Measurements from ENCODE around the gene GNA14. TPM values are rescaled to one million over a fixed set of nuclear protein-coding genes. Genes with fewer than 3 reads are reported as not detected.

GNA14 gene
- polyA plus RNA-seq, 3 donors = 0.04 TPM; not detected in 2

- Histone ChIP-seq H3K9me3 (replicated peaks in 1 of 2; ENCODE audit: control insufficient read depth in 1 of 2, insufficient read depth in 1 of 2, low read length in 2 of 2) (peaks cover 16 to 26% of the 10 kb centered on the region in 2 donors), H3K4me3 (replicated peaks in 1 of 3; ENCODE audit: low read depth in 2 of 3, low read length in 3 of 3) (no peak overlapping the region), H3K27ac (ENCODE audit: low read depth in 1 of 2, low read length in 2 of 2) (no peak overlapping the region), H3K4me2 (replicated peaks; ENCODE audit: extremely low read depth, low read length, poor library complexity, severe bottlenecking) (no peak overlapping the region), H4K20me1 (ENCODE audit: insufficient read depth, low read length) (no peaks in the 10 kb centered on the region), H3K36me3 (replicated peaks in 1 of 2; ENCODE audit: control insufficient read depth in 1 of 2, insufficient read depth in 2 of 2, low read length in 2 of 2) (no peaks in the 10 kb centered on the region), H3K4me1 (ENCODE audit: control insufficient read depth in 1 of 2, insufficient read depth in 2 of 2, low read length in 2 of 2) (no peaks in the 10 kb centered on the region), H3K9ac (ENCODE audit: insufficient read depth, low read length, poor library complexity, severe bottlenecking) (no peak overlapping the region), H3K79me2 (ENCODE audit: insufficient read depth, low read length) (no peaks in the 10 kb centered on the region), H3K27me3 (ENCODE audit: control insufficient read depth in 2 of 2, insufficient read depth in 2 of 2, low read length in 2 of 2) (no peaks in the 10 kb centered on the region), H2AFZ (ENCODE audit: insufficient read depth, low read depth, low read length, poor library complexity, severe bottlenecking) (no peak overlapping the region)
- 89% methylated on average over 3 of the region's 7 CpGs for WGBS (ENCODE audit: insufficient coverage)
- peaks cover 0 to 1% (median 0%) of the 10 kb centered on the region in 3 donors for H3K27me3 Mint-ChIP-seq (ENCODE audit: low read depth in 3 of 3)
- no peaks in the 10 kb centered on the region for H3K36me3 Mint-ChIP-seq
- intact Hi-C loops (cut with micrococcal nuclease) = no loop called here
- H3K27ac Mint-ChIP-seq = no peak overlapping the region
- no peak for TF ChIP-seq CTCF (IDR thresholded peaks at IDR 0.05)
- H3K4me3 Mint-ChIP-seq = no peak overlapping the region
- DNase-seq = no peak
- H3K4me1 Mint-ChIP-seq = no peaks in the 10 kb centered on the region
- H3K9me3 Mint-ChIP-seq = peaks cover 21 to 34% (median 27%) of the 10 kb centered on the region in 7 donors
Observed at GRCh38 chr9:77543131-77543822, 104.8 kb downstream of the GNA14 start.

- H3K4me3 Mint-ChIP-seq = no peak overlapping the region
- Histone ChIP-seq H3K9ac (ENCODE audit: insufficient read depth, low read length, poor library complexity, severe bottlenecking) (no peak overlapping the region), H2AFZ (ENCODE audit: insufficient read depth, low read depth, low read length, poor library complexity, severe bottlenecking) (no peak overlapping the region), H3K36me3 (replicated peaks in 1 of 2; ENCODE audit: control insufficient read depth in 1 of 2, insufficient read depth in 2 of 2, low read length in 2 of 2) (no peaks in the 10 kb centered on the region), H3K4me1 (ENCODE audit: control insufficient read depth in 1 of 2, insufficient read depth in 2 of 2, low read length in 2 of 2) (no peaks in the 10 kb centered on the region), H3K27me3 (ENCODE audit: control insufficient read depth in 2 of 2, insufficient read depth in 2 of 2, low read length in 2 of 2) (no peaks in the 10 kb centered on the region), H3K79me2 (ENCODE audit: insufficient read depth, low read length) (no peaks in the 10 kb centered on the region), H3K4me3 (replicated peaks in 1 of 3; ENCODE audit: low read depth in 2 of 3, low read length in 3 of 3) (no peak overlapping the region), H4K20me1 (ENCODE audit: insufficient read depth, low read length) (no peaks in the 10 kb centered on the region), H3K4me2 (replicated peaks; ENCODE audit: extremely low read depth, low read length, poor library complexity, severe bottlenecking) (no peak overlapping the region), H3K27ac (ENCODE audit: low read depth in 1 of 2, low read length in 2 of 2) (no peak overlapping the region), H3K9me3 (replicated peaks in 1 of 2; ENCODE audit: control insufficient read depth in 1 of 2, insufficient read depth in 1 of 2, low read length in 2 of 2) (peaks cover 16 to 26% of the 10 kb centered on the region in 2 donors)
- H3K4me1 Mint-ChIP-seq = no peaks in the 10 kb centered on the region
- peaks cover 21 to 32% (median 26%) of the 10 kb centered on the region in 7 donors for H3K9me3 Mint-ChIP-seq
- H3K27me3 Mint-ChIP-seq (ENCODE audit: low read depth in 3 of 3) = peaks cover 0 to 1% (median 0%) of the 10 kb centered on the region in 3 donors
- intact Hi-C loops (cut with micrococcal nuclease) = no loop called here
- DNase-seq = no peak
- H3K27ac Mint-ChIP-seq = no peak overlapping the region
- WGBS (ENCODE audit: insufficient coverage) = no CpG with 5 or more reads among the region's 1 CpG
- TF ChIP-seq CTCF (IDR thresholded peaks at IDR 0.05) = no peak
- H3K36me3 Mint-ChIP-seq = no peaks in the 10 kb centered on the region
Observed at GRCh38 chr9:77541600-77541999, 106.5 kb downstream of the GNA14 start.
